NCI-H1436 (cell line): ENCODE results near the gene WDR54.
"Not testable (repeated sequence)": the region's sequence is repeated elsewhere in the genome, so short reads cannot be mapped to it uniquely, and the experiment has no call there.

ENCODE experiments used
- DNase-seq: peaks from one replicate; lab custom pipeline; 2025; lab: John Stamatoyannopoulos, UW

The WDR54 gene

DNA sequence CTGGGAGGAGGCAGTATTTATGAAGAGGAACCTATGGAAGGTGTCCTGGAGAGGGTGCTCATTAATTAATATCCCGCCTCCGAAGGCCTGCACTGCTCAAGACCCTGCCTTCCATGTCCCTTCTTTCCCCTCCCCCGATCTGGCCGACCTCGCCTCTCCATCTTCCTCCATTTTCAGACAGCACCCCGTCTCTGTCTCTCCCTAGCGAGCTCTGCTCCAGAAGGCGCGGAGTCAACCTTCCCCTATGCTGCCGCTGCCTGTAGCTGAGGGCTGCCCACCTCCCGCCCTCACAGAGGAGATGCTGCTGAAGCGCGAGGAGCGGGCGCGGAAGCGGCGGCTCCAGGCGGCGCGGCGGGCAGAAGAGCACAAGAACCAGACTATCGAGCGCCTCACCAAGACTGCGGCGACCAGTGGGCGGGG lies 35.6 kb downstream of the WDR54 start:
- no peak for DNase-seq

DNA sequence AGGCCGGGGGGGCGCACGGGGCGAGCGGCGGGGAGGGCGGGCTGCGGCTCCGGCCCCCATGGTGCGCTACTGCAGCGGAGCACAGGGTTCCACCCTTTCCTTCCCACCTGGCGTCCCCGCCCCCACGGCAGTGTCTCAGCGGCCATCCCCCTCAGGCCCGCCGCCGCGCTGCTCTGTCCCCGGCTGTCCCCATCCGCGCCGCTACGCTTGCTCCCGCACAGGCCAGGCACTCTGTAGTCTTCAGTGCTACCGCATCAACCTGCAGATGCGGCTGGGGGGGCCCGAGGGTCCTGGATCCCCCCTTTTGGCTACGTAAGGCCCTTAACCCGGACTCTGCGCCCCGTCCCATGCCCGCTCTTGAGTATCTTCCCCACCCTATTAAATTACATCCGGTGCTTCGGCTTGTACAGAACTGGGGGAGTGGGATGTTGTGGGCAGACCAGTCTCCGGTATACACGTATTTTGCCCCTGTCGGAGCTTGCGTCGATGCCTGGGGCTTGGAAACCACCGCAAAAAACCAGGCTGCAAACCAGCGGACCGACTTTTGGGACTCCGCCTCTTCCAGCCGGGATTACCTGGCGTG lies 36.1 kb downstream of the WDR54 start:
- peak; percentile 66 for DNase-seq

DNA sequence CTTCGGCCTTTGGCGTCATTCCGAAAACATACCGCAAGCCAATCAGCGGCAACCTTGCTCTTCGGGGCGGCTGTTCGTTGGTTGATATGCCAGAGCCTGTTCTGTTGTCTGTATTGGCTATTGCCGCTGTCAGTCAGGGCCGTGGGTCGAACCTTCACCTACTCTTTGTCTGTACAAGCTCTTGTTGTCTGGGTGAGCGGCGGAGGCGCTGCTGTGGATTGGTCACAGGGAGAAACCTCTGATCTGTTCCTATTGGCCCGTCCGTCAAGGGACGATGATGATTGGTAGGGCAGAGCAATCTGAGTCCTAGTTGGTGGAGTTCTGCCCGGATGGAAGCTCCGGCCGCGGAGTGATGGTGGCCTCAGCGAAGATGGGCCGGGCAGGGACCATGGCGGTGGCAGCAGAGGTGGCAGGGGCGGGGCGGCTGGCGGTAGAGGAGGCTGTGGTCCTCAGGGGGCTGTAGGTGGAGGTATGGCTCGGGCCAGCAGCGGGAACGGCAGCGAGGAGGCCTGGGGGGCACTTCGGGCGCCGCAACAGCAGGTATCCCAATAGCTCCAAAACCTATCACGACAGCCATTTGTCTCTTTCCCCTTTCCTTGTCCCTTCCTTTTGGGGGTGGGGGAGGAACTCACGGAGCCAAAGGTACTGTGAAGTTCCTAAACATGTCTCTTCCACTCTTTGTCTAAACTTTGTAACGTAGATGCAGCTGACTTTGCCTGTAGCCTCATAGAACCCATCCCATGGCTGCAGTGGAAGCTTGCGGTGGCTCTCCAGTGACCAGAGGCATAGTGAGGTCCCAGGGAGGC lies 36.8 kb downstream of the WDR54 start, which contains the start of gene WBP1:
Gene WBP1, plus strand, starts transcription at position 307 of the 806 bp plus-strand sequence. Its CDS starts 165 bp downstream, at position 472.
- peak; percentile 99 for DNase-seq

DNA sequence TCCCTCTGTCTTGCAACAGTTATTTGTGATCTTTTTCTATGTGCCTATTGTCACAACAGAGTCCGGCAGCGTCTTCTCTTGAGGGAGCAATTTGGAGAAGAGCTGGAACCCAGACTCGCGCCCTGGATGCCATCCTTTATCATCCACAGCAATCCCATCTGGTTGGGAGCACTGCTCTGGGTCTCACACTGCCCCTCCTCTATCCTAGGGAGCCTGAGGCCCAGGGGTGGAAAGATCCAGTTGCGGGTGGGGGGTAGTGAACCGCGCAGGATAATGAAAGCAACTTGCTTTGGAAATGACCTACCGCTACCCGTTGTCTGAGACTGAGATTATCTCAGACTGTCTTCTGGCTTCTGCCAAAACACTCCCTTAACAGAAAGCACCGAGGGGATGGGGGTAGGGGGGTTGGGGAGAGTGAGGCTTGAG lies 37.4 kb downstream of the WDR54 start:
- DNase-seq, result no peak

DNA sequence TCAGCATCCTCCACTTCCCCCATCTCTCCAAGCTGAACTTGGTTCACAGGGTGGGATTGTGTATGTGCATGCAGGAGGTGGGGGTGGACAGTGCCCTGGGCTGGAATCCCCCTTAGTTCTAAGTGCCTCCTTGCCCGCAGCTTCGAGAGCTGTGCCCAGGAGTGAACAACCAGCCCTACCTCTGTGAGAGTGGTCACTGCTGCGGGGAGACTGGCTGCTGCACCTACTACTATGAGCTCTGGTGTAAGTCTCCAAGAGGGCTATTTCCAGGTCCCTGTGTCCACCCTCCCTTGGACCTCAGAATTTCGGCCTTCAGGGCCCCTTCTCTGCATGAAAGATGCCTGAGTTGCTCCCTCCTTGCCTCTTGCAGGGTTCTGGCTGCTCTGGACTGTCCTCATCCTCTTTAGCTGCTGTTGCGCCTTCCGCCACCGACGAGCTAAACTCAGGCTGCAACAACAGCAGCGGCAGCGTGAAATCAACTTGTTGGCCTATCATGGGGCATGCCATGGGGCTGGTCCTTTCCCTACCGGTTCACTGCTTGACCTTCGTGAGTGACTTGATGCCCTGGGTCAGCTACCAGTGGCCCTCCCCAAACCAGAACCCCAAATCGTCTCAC lies 38.1 kb downstream of the WDR54 start:
- not testable (repeated sequence) for DNase-seq

DNA sequence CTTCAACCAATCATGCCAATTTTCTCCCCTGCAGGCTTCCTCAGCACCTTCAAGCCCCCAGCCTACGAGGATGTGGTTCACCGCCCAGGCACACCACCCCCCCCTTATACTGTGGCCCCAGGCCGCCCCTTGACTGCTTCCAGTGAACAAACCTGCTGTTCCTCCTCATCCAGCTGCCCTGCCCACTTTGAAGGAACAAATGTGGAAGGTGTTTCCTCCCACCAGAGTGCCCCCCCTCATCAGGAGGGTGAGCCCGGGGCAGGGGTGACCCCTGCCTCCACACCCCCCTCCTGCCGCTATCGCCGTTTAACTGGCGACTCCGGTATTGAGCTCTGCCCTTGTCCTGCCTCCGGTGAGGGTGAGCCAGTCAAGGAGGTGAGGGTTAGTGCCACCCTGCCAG lies 38.7 kb downstream of the WDR54 start:
- DNase-seq, result not testable (repeated sequence)

DNA sequence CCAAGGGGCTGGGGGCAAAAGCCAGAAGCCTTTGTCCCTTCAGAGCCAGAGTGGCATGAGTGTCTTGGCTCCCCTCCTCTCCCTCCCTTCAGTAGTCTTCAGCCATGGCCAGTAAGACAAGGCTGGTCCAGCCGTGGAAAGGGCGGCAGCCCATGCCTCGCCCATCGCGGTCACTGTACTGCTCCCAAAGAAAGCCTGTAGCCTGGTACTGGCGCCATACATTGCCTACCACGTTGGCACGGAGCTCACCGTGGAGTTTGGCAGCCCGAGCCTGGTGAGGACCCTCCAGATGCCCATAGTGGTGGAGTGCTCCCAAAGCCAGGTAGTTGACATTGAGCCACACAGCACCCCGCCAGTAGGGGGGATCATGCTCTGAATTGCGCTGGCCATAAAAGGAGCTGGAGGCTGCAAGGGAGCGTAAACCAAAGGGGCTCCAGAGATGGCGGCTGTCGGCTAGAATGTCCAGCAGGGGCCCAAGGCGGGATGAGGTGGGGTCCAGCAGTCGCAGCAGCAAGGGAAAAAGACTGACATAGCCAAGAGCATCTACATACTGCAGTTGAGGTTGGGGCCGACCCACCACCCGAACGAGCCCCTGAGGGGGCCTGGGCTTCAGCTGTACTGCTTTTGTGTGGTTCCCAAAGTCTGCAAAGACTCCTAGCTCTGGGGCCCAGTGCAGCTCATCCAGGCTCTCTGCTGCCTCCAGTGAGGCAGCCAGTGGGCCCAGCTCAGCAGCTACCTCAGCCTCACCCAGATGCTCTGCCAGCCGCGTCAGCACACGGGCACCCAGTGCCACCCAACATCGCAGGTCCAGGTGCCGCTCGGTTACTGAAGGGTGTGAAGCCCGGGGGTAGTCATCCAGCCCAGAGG lies 39.9 kb downstream of the WDR54 start:
- DNase-seq, result no peak

DNA sequence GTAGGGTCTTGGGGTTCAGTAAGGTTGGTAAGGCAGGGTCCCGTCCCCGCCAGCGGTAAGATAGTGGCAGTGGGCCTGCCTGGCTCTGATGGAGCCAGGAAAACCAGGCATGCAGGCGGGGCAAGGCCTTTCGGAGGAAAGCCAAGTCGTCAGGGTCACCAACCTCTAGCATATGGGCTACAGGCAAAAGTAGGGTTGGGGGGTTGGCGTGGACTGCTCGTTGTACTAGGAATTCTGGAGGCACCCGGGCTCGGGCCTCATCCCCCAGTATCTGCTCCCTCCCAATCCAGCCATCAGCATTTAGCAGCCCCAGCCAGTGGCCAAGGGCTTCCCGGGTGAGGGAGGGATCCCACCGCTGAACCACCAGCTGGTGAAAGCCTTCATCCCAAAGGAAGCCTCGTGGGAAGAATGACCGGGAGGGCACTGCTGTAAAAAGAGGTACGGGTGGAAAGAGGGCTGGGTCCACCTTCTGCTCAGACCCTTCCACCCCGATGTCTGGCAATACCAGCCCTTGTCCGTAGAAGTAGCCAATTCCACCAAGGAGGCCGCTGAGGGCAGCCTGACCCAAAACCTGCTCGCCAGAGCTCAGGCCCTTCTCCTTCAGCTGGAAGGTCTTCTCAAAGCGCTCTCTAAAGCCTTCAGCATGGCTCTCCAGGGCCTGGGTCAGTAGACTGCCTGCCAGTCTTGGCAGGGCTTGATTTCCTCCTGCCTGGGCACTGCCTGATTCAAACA lies 40.7 kb downstream of the WDR54 start:
- no peak for DNase-seq

DNA sequence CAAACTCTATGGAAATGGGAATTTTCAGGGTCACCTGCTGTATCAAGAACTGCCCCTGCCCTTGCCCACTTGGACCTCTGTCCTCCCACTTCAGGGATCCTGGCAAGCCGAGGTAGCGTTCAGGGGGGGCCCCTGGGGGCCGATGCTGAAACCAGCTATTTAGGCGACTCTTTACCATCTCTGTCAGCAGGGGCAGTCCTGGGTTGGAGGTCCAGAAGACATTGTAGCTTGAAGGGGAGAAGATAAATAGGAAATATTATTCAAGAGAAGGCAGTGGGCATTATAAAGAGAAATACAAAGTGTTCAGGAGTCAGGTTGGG lies 41.2 kb downstream of the WDR54 start:
- no peak for DNase-seq

DNA sequence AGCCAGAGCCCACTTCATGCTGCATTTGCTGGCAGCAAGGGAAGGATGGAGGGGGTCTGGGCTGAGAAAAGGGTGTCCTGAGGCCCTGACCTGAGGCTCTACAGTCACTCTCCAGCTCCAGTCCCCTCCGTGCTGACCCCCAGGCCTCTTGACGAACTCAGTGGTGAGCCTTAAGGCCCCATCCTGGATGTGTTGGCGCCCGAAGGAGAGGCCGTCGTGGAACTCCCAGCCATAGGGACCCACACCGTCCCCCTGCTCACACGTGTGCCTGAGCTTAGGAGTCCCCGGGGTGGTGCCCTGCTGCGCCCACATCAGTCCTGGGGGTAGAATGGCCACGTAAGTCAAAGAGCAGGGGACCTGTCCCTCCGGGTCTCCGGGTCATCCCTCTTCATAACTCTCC lies 42.9 kb downstream of the WDR54 start:
- no peak for DNase-seq

DNA sequence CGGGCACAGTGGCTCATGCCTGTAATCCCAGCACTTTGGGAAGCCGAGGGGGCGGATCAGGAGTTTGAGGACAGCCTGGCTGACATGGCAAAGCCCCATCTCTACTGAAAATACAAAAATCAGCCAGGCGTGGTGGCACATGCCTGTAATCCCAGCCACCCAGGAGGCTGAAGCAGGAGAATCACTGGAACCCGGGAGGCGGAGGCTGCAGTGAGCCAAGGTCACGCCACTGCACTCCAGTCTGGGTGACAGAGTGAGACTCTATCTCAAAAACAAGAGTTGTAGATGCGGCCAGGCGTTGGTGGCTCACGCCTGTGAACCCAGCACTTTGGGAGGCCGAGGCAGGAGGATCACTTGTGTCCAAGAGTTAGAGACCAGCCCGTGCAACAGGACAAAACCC lies 49.2 kb downstream of the WDR54 start:
- not testable (repeated sequence) for DNase-seq

DNA sequence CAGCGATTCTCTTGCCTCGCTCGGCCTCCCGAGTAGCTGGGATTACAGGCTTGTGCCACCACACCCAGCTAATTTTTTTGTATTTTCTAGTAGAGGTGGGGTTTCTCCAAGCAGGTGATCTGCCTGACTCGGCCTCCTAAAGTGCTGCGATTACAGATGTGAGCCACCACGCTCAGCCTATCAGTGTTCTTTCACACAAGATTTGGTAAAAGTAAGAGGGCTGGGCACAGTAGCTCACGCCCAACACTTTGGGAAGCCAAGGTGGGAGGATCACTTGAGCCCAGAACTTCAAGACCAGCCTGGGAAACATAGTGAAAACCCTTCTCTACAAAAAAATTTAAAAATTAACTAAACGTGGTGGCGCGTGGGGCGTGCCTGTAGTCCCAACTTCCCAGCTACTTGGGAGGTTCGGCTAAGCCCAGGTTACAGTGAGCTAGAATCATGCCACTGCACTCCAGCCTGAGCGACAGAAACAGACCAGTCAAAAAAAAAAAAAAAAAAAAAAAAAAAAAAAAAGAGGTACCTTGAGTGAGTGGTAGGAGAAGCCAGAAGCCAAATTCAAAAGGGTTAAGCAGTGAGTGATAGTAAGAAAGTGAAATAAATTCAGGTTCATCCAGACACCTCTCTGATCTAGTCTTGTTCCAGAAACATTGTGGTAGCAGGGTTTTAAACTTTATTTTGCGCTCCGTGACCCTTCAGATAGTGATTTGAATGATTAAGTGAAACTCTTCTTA lies 50.0 kb downstream of the WDR54 start:
- no peak for DNase-seq

DNA sequence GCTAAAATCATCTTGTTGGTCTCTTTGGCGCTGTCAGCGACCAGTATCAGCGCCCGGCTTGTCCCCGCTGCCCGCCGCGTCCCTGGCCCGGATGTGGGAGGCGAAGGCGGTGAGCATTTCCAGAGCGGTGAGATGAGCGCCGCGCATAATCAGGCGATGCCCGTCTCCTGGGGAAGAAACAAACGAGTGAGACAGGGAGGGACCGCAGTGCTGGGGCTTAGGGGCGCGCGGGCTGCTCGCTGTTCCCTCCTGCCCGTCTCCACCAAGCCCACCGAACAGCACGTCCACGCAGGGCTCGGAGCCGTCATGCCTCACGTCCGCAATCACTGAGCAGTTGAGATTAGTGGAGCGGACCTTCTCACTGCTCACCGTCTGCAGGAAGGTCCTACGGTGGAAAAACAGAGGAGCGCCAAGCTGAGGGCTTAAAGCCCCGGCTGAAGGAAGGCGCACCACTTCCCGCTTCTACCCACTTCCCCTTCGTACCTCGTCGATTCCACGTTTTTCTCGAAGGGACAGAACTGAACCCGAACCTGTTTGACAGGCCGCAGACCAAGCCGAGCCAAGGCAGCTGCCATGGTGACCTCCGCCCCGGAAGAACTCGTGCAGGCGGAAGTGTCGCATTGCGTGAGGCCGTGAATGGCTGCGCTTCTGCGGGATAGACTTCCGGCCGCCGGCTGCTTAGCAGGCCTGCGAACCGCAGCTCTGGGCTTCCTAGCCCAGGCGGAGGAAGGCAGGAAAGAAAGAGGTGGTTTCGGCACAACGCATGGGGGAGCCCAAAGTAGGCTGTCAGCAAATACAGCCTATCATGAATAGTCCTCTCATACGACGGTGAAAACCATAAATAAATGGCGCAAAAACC lies 50.8 kb downstream of the WDR54 start, which contains the start of gene MRPL53:
Gene MRPL53, minus strand, starts transcription at position 595 of the 859 bp plus-strand sequence. Its CDS starts 20 bp downstream, at position 575.
- peak; percentile 89 for DNase-seq

DNA sequence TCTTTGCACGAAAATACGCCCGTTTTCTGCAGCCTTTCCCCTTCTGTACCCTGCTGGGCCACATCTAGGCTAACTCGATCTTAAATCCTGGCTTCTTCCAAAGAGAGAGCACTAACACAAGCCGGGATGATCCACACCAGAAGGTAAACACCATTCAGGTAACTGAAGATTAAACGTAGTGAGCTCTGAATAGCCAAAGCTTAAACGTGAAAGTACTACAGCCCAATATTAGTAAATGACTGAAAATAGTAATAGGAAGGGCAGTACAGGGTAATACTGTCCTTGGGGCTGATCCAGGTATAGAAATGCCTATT lies 51.4 kb downstream of the WDR54 start:
- no peak for DNase-seq

DNA sequence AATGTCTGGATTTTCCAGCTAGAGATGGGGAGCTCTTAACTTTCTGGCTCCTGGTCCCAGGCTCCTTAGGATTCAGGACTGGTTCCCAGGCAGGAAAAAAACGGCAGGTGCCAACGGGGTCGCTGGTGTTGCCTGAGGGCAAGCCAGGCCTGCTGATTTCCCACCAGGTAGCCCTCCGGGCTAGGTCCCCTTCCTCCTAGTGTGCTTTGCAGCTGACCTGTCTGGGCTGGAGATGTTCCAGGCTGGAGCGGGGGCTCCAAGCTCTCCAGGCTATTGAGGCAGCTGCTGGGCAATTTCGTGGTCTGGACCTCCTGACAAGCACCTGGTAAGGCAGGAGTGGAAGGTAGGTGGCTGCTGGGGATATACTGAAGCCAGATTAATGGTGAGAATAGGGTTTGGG lies 53.0 kb downstream of the WDR54 start:
- DNase-seq, result no peak

DNA sequence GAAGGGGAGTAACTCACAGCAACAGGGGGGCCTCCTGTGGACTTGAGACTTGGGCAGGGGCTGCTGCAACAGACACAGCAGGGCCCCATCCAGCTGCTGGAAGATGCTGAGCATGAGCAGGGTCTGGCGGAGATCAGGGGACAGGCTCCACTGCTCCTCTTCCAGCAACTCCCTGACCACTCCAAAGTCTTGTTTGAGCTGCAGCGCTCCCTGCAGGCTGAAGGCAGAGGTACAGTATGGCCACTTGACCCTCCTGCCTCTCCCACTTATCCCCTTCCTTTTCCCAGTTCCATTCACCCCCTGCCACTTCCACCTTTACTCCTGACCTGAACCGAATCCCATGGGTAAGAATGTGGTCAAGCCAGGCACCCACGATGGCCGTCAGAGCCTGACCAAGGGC lies 53.4 kb downstream of the WDR54 start:
- DNase-seq, result no peak
